Fibroblast of pulmonary artery (primary cell): ENCODE results near the gene CPPED1.

Experiments used
- DNase-seq: peaks from one replicate; pipeline ENCODE4 v3.0.0-alpha.2; 2010; ENCODE audit warnings: low read depth
- H3K4me3 ChIP-seq: replicated peaks from 2 replicates; pipeline ENCODE4 v1.5.1; 2011; ENCODE audit warnings: low read depth, mild to moderate bottlenecking, control low read depth, low read length, moderate library complexity
- TF ChIP-seq, protein P1 (sequence below): IDR thresholded peaks from 2 replicates; pipeline ENCODE4 v1.5.1; 2011; ENCODE audit warnings: mild to moderate bottlenecking, control low read depth, low read length, inconsistent platforms; ENCODE audit errors: missing control alignments

Gene CPPED1

DNA sequence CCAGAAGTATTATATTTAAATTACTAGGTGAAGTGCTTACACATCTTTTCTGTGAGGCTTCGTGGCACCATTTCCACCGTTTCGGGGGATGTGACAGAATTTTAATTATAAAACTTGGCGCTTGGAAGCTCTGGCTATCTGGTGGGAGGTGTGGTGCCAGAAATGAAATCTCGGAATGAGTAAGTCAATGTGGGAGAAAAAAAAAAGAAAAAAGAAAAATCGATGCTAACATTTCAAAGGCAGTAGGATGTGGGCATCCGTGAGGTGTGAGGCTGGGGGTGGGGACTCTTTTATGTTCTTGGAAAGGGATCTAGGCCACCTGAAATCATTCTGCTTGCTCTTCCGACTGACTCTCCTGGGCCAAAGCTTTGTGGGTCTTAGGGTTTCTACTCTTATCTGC lies 21.9 kb downstream of the CPPED1 start:
- no peak for DNase-seq
- TF ChIP-seq, protein P1, sequence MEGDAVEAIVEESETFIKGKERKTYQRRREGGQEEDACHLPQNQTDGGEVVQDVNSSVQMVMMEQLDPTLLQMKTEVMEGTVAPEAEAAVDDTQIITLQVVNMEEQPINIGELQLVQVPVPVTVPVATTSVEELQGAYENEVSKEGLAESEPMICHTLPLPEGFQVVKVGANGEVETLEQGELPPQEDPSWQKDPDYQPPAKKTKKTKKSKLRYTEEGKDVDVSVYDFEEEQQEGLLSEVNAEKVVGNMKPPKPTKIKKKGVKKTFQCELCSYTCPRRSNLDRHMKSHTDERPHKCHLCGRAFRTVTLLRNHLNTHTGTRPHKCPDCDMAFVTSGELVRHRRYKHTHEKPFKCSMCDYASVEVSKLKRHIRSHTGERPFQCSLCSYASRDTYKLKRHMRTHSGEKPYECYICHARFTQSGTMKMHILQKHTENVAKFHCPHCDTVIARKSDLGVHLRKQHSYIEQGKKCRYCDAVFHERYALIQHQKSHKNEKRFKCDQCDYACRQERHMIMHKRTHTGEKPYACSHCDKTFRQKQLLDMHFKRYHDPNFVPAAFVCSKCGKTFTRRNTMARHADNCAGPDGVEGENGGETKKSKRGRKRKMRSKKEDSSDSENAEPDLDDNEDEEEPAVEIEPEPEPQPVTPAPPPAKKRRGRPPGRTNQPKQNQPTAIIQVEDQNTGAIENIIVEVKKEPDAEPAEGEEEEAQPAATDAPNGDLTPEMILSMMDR: no peak
- no peak overlapping the region for H3K4me3 ChIP-seq

DNA sequence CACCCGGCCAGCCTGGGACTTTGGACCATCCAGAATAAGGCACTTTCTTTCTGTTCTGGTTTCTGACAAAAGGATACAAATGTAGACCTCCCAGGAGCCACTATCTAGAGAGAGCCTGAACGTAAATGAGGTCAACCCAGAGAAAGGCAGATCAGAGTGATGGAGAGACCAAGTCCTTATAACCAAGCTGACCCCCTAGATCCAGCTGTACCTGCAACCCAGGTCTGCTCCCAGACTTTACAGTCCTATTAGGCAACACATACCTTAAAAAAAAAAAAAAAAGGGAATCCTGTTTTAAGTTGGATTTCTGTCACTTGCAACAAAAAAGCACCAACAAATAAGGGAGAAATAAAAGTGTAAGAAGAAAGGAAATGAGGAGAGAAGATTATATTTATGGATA lies 23.2 kb downstream of the CPPED1 start:
- no peak for DNase-seq
- H3K4me3 ChIP-seq: no peak overlapping the region
- TF ChIP-seq, protein P1: no peak

DNA sequence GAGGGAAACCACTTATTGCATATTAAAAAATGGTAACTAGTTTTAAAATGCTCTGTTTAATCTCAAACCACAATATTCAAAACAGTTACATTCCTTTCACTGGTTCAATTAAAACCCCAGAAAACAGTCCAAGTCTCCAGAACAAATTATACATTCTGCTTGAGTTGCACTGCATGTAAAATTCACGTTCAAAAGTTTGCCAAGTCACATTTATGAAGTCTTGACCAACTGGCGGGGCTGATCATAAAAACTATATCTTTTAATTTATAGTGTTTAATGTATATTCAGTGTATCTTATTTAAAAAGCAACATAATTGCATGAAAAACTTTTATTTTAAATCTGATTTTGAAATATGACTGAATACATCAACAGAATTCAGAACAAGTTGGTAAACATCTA lies 25.0 kb downstream of the CPPED1 start:
- no peak for DNase-seq
- TF ChIP-seq, protein P1: no peak
- H3K4me3 ChIP-seq: no peak overlapping the region

DNA sequence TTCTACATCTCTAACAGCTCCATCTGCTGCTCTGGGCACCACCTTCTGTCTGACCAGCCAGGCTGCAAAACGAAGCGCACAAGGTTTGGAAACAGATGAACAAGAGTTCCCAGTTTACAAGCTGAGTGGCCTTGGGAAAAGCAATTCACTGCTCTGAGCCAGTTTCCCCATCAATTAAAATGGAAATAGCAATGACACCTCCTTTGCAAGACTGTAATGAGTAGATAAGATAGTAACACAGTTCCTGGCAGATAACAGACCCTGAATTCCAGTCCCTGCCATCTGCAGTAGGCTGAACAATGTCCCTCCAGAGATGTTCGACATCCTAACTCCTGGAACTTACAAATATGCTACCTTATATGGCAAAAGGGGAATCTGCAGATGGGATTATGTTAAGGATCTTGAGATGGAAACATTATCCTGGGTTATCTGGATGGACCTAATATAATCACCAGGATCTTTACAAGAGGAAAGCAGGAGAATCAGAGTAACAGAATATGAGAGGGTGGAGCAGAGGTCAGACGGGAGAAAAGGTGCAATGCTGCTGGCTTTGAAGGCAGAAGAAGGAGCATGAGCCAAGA lies 27.9 kb downstream of the CPPED1 start:
- H3K4me3 ChIP-seq: no peak overlapping the region
- TF ChIP-seq, protein P1: no peak
- no peak for DNase-seq

DNA sequence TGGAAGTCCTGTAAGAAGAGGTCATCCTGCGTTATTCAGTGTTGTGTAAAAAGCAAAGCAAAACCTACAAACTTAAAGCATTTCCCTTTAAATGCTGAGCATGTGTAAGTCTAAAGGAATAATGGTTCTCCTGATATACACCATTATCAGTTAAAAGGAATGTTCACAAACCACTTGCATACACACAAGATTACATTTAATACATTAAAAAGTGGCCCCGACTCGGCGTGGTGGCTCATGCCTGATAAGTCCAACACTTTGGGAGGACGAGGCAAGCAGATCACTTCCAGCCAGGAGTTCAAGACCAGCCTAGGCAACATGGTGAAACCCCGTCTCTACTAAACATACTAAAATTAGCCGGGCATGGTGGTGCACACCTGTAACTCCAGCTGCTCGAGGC lies 30.5 kb downstream of the CPPED1 start:
- H3K4me3 ChIP-seq: no peak overlapping the region
- no peak for DNase-seq

DNA sequence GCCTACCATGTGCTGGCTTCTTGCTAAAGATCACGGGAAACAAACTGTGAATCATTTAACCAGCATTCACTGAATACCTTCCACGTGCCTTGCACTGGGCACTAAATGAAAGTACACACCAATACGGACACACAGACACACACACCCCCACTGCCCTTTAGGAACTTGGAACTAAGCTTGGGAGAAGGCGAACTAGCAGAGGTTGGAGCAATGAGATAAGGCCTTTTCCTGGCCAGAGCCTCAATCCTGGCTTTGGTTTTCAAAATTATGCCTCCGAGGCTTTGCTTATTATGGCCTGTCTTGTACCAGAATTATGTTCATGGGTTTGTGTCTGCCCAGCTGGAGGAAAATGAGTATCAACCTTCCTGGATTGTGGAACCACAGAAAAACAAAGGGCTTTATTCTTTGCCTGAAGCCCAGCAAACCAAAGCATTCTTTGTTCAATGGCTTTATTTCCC lies 32.3 kb downstream of the CPPED1 start:
- TF ChIP-seq, protein P1: no peak
- no peak overlapping the region for H3K4me3 ChIP-seq
- DNase-seq: peak; percentile 28

More for the DNA sequence above, 30.5 kb downstream of the CPPED1 start:
- TF ChIP-seq, protein P1: no peak

DNA sequence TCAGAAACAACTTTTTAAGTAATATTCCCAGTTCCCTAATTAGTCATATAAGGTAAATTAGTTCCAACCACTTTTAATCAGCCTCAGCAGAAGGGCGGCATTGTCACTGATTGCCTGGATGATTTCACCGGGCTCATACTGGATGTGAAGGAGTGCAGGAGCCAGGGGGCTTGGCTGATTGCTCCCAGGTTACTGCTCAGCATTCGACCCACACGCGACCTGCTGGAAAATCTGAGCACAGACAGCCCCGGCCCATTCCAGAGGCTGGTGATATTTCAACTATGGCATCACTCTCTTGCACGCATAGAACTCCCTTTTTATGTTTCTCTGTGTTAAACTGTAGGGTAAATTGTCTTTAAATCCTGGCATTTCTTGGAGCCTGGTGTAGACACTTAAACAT lies 34.2 kb downstream of the CPPED1 start:
- TF ChIP-seq, protein P1: no peak
- no peak overlapping the region for H3K4me3 ChIP-seq
- no peak for DNase-seq
